Measurements from ENCODE around the gene PPM1F.
"Not testable (repeated sequence)": the region's sequence is repeated elsewhere in the genome, so short reads cannot be mapped to it uniquely, and the experiment has no call there.

PPM1F gene

DNA sequence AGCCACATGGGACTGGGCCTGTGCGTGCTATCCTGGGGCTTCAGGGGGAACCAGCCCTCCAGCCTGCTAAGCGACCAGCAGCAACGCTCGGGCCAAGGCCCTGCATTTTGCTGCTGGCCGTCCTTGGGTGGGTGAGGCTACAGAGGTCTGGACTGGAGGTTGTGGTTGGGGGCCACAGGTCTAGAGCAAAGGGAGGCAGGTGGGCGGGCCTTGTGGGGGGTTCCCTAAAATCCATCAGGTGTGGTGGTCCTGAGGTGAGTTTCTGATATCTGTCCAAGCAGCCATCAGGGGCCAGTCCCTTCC is 34.7 kb downstream of the PPM1F start:
- DNase-seq: no peak

DNA sequence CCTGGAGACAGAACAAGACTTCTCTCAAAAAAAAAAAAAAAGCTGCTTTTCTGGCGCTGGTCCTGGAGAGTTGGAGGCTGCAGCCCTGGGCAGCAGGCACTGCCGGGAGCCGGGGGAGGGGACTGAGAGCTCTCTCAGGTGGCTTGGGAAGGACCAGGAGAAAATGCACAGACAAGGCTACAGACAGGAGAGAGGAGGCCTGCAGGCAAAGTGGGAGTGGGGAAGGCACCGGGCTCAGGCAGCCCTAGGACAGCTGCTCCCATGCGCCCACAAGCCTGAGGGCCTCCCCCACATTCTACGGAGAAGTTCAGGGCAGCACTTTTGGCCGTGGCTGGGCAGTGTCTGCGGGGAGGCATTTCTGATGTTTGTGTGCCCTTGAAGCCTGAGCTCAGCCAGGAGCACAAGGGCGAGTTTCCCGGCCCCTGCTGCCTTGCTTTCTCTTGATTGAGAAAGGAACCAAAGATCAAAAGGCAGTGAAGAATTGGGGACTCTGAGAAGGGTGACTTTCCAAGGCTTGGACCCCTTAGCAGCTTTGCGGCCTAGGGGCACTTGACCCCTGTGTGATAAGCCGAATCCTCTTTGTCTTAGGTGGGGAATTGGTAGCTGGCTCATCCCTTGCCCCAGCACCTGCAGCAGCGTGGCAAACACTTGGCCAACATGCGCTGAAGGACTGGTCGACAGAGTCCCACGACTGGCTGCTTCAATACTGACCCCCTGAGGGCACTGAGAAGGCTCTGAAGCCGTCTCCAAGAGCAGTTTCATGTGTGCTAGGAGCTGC is 35.3 kb downstream of the PPM1F start:
- DNase-seq: no peak

GRCh38 chr22:21916309-21916918 is 36.2 kb downstream of the PPM1F start:
- no peak for DNase-seq

DNA sequence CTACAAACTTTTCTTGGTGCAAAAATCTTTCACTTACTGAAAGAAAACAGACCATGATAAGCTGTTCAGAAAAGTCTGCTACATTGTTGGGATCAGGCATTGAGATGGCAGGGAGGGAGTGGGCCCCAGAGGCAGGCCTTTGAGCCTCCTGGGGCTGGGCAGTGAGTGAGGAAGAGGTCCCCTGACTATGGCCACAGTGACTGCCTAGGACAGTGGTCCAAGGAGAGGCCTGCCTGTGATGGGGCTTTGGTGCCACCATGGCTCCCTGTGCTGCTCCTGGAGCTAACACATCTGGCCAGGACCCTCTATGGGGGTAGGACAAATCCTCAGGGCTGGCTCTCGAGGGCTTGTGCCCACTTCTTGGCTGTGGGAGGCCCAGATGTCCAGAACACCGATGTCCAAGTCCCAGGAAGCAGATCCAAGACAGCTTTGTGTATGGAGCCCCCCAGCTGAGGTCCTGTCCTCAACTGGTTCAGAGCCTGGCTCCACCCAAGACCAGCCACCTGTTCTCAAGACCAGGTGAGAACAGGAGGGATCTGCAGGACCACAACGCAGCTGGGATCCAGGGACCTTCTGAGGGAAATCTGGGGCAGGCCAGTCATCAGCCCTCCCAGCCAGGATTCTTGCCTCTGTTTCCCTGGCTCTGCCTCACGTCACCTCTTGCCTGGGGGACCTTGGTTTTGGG is 36.9 kb downstream of the PPM1F start:
- no peak for DNase-seq

GRCh38 chr22:21914033-21914642 is 38.5 kb downstream of the PPM1F start:
- DNase-seq: not testable (repeated sequence)

- DNase-seq: not testable (repeated sequence)
These were observed 42.3 kb downstream of the PPM1F start for GRCh38 chr22:21910367-21910766.

DNA sequence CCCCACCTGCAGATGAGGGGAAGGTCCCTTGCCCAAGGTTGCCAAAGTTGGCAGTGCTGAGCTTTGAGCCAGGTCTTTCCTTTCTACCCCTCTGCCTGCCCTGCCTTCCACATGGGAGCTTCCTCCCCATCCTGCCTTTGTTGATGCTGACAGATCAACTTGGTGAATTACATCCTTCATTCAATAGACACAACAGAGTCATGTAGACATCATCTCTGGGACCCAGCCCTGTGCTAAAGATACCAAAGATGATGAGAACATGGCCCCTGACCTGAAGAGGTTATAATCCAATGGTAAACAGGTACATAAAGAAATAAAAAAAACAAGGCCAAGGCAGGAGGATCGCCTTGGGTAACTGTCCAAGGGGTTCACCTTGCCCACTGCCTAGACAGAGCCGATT is 42.8 kb downstream of the PPM1F start:
- DNase-seq: no peak

DNA sequence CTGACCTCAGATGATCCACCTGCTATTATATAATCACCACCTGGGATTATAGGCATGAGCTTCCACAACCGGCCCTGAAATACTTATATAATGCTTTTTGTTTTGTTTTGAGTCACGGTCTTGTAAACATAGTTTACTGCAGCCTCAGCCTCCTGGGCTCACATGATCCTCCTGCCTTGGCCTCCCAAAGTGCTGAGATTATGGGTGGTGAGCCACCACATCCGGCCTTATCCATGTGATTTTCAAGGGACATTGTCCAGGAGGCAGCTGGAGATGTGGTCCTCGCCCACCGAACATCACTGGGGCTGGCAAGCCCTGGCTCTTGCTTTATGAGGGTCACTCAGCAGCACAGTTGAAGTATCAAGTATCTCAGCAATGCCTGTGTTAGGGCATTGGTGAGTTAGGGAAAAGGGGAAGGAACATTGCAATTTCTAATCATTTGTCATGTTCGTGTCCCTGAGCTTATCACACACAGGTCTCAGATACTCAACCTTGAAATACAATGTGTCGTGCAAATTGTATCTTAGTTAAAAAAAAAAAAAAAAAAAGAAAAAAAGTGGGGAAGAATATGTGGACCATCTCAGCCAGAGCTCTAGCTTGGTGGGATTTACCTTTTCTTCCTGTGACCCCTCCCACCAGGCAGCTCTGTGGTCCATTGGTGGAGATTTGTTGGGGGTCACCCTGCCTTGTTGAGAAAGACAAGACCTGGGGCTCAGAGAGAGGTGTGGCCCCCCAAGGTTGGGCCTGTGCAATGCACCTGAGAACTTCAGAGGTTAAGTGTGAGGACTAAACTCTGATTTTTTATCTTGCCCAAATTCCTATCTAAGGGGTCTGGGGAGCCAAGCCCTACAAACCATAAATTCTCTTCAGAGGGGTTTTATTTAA is 44.8 kb downstream of the PPM1F start:
- no peak for DNase-seq

DNA sequence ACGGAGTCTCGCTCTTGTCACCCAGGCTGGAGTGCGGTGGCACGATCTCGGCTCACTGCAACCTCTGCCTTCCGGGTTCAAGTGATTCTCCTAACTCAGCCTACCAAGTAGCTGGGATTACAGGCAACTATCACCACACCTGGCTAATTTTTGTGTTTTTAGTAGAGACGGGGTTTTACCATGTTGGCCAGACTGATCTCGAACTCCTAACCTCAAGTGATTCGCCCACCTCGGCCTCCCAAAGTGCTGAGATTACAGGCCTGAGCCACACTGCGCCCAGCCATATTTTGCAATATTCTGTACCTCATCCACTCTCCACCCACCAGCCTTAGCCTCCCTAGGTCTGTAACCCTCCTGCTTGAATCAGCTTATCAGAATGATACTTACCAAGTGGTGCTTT is 47.4 kb downstream of the PPM1F start:
- not testable (repeated sequence) for DNase-seq

GRCh38 chr22:21904250-21904789 is 48.3 kb downstream of the PPM1F start:
- no peak for DNase-seq

DNA sequence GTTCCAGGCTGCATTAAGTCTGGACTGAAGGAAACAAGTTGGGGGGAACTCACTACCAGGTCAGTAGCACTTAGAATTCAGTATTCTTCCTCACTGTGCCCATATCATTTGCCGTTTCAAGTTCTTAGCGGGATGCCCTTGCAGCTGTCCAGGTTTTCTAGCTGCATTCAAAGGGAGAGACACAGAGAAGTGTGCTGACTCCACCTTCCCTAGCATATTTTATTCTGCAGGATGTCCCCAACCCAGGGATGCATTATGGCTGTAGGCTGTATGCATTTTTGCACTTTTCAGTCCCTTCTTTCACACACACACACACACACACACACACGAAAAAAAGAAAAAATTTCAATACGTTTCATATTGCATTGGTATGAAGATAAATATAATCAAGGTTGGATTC is 49.4 kb downstream of the PPM1F start:
- DNase-seq: no peak

DNA sequence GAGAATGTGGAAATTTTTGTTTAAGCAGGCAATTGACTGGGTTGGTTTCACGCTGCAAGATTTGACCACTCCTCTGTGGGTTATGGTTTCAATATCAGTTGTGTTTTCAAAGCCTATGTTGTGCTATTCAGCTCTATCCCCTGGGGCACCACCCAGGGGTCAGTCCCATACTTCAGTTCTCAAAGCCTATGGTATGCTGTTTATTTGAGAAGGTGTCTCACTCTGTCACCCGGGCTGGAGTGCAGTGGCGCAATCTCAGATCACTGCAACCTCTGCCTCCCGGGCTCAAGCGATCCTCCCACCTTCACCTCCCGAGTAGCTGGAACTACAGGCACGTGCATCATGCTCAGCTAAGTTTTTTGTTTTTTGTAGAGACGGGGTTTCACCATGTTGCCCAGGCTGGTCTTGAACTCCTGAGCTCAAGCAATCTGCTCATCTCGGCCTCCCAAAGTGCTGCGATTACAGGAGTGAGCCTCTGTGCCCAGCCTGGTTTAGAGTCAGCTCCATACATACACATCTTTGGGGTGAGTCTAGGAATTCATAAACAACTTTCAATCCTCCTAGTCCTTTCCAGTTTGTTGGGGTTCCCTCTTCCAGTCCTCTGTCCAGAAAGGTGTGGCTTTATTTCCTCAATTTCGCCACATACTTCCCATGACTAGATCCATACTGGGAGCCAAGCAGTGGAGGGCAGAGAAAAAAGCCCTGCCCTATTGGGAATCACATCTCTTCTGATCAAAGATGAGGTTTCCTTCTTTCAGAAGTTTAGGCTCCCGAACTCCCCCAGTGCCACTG is 50.2 kb downstream of the PPM1F start:
- DNase-seq: no peak

DNA sequence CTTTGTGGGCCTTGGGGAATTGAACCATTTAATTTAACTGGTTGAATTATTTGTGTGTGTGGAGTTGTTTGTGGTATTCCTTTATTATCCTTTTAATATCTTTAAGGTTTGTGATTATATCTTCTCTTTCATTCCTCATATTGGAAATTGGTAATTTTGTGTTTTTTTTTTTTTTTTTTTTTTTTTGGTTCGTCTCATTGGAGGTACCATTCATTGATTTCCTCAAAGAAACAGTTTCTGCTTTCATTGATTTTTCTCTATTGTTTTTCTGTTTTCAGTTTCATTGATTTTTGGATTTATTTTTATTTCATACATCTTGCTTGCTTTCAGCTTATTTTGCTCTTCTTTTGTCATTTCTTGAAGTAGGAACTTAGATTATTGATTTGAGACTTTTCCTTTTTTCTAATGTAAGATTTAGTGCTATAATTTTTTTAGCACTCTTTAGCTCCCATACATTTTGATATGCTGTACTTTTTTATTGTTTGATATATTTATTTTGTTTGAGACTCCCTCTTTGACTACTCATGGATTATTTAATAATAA is 54.2 kb downstream of the PPM1F start:
- no peak for DNase-seq

DNA sequence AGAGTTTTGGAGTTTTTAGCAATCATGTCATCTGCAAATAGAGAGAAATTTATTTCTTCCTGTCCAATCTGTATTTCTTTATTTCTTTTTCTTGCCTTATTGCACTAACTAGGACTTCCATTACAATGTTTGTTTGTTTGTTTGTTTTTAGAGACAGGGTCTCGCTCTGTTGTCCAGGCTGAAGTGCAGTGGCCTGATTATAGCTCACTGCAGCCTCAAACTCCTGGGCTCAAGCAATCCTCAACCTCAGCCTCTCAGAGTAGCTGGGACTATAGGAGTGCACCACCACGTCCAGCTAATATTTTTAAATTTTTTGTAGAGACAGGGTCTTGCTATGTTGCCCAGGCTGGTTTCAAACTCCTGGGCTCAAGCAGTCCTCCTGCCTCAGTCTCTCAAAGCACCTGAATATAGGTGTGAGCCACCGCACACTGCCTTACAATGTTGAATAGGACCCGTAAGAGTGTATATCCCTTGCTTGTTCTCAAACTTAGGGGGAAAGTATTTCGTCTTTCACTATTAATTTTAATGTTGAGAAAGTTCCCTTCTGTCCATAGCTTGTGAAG is 55.6 kb downstream of the PPM1F start:
- no peak for DNase-seq

DNA sequence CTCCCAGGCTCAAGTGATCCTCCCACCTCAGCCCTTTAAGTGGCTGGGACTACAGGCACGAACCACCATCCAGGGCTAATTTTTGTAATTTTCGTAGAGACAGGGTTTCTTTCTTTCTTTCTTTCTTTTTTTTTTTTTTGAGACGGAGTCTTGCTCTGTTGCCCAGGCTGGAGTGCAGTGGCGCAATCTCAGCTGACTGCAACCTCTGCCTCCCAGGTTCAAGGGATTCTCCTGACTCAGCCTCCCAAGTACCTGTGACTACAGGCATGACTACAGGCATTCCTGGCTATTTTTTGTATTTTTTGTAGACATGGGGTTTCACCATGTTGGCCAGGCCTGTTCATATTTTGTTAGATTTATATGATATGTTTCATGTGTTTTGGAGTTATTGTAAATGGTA is 56.4 kb downstream of the PPM1F start:
- not testable (repeated sequence) for DNase-seq

- DNase-seq: no peak
These were observed 57.8 kb downstream of the PPM1F start for GRCh38 chr22:21894799-21895198.

GRCh38 chr22:21889251-21889990 is 63.2 kb downstream of the PPM1F start:
- no peak for DNase-seq

- no peak for DNase-seq
These were observed 64.8 kb downstream of the PPM1F start for GRCh38 chr22:21887841-21888240.

DNA sequence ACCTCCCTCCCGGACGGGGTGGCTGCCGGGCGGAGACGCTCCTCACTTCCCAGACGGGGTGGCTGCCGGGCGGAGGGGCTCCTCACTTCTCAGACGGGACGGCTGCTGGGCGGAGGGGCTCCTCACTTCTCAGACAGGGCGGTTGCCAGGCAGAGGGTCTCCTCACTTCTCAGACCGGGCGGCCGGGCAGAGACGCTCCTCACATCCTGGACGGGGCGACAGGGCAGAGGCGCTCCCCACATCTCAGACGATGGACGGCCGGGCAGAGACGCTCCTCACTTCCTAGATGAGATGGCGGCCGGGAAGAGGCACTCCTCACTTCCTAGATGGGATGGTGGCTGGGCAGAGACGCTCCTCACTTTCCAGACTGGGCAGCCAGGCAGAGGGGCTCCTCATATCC is 68.7 kb downstream of the PPM1F start:
- DNase-seq: not testable (repeated sequence)

DNA sequence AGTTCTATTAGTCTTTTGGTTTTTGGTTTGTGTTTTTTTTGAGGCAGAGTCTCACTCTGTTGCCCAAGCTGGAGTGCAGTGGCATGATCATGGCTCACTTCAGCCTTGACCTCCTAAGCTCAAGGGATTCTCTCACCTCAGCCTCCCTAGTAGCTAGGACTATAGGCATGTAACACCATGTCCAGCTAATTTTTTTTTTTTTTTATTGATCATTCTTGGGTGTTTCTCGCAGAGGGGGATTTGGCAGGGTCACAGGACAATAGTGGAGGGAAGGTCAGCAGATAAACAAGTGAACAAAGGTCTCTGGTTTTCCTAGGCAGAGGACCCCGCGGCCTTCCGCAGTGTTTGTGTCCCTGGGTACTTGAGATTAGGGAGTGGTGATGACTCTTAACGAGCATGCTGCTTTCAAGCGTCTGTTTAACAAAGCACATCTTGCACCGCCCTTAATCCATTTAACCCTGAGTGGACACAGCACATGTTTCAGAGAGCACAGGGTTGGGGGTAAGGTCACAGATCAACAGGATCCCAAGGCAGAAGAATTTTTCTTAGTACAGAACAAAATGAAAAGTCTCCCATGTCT is 69.8 kb downstream of the PPM1F start:
- not testable (repeated sequence) for DNase-seq
